ENCODE results near the gene RNF213.

DNA sequence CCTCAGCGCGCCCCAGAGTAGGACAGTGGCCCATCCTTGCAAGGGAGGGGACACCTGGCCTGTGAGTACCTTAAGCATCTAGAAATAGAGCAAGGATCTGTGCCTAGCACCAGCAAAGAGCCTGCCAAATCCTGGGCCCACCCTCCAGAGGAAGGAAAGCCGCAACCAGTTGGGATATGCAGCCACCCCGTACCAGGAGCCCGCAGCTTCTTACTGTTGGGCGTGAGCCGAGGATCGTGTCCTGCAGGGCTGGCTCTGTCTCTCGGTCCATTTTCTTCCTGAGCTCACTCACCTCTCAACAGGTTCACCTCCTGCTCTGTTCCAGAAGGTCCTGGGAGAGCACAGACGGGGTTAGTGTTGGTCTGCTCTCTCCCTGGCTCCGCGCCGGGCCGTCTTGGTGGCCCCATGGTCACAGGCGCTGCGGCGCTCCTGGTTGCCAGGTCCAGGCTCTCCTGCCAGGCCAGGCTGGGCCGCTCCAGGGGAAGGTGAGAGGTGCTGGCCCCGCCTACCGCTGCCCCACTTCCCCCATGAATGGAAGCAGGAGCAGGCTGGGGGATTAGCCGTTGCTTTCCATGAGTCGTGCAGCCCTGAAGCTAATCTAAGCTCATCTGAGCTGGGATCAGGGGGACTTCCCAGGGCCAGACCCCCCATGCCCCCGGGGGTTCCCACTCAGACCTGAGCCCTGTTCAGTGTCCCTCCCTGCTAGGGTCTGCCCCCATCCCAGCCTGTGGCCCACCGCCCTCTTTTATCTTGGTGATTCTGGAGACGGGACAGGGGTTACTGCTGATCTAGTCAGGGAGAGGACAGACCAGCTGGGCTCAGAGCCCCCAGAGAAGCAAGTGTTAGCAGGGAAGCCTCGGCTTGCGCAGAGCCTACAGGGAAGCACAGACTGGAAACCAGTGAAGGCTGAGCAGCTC lies 167.0 kb downstream of the RNF213 start:
- TF ChIP-seq CTCF (IDR thresholded peaks at IDR 0.05; ENCODE audit: insufficient read depth, low read length, poor library complexity, severe bottlenecking), result no peak
- no peak for TF ChIP-seq EZH2phosphoT487 (conservative IDR thresholded peaks at IDR 0.05; ENCODE audit: low read length)

Measured in SU-DHL-6 (cell line).